HG02884 (cell line): ENCODE measurements around the gene MKNK2.
A peak's percentile ranks its signal among the peaks of the same experiment; 100 is the strongest.
"Not testable (repeated sequence)": the region's sequence is repeated elsewhere in the genome, so short reads cannot be mapped to it uniquely, and the experiment has no call there.

Experiments
- ATAC-seq: cut with Tn5 transposase; IDR thresholded peaks from one replicate; pipeline ENCODE4 v1.9.1; 2021; ENCODE audit warnings: mild to moderate bottlenecking, moderate library complexity; ENCODE audit not compliant: unreplicated experiment

Gene MKNK2

GRCh38 chr19:2050991-2051772 is at the start of gene MKNK2:
TSS of gene MKNK2 (minus strand) at chr19:2051244. CDS start at chr19:2050851, 393 bp downstream.
- peak; percentile 43 for ATAC-seq

- no peak for ATAC-seq
Measured at GRCh38 chr19:2100719-2101061, 49.6 kb upstream of the MKNK2 start.

- no peak for ATAC-seq
Measured at GRCh38 chr19:2099937-2100718, 49.1 kb upstream of the MKNK2 start.

GRCh38 chr19:2099054-2099501 is 48.0 kb upstream of the MKNK2 start:
- no peak for ATAC-seq

GRCh38 chr19:2097886-2098327 is 46.9 kb upstream of the MKNK2 start:
- no peak for ATAC-seq

- no peak for ATAC-seq
Measured at GRCh38 chr19:2097203-2097885, 46.3 kb upstream of the MKNK2 start.

- ATAC-seq = peak; percentile 55
Measured at GRCh38 chr19:2096480-2097202, 45.6 kb upstream of the MKNK2 start, which contains the start of gene IZUMO4. TSS of gene IZUMO4 (plus strand) at chr19:2096915. CDS start at chr19:2096946, 31 bp downstream.

GRCh38 chr19:2096034-2096479 is 45.0 kb upstream of the MKNK2 start, which contains the start of gene MOB3A:
TSS of gene MOB3A (minus strand) at chr19:2096326. CDS start at chr19:2078560, 17,766 bp downstream.
- peak; percentile 21 for ATAC-seq

GRCh38 chr19:2091926-2092525 is 41.0 kb upstream of the MKNK2 start:
- ATAC-seq = not testable (repeated sequence)

GRCh38 chr19:2089727-2090053 is 38.6 kb upstream of the MKNK2 start:
- ATAC-seq = no peak

GRCh38 chr19:2089001-2089711 is 38.1 kb upstream of the MKNK2 start:
- ATAC-seq = no peak

- no peak for ATAC-seq
Measured at GRCh38 chr19:2087621-2088100, 36.6 kb upstream of the MKNK2 start.

- ATAC-seq = not testable (repeated sequence)
Measured at GRCh38 chr19:2086695-2087620, 35.9 kb upstream of the MKNK2 start.

GRCh38 chr19:2084993-2085720 is 34.1 kb upstream of the MKNK2 start:
- peak; percentile 32 for ATAC-seq

- ATAC-seq = no peak
Measured at GRCh38 chr19:2083174-2083854, 32.3 kb upstream of the MKNK2 start.

- no peak for ATAC-seq
Measured at GRCh38 chr19:2081873-2082810, 31.1 kb upstream of the MKNK2 start.
